GM21786 (cell line): ENCODE data around the gene ITPRIPL2.
A peak's percentile ranks its signal among the peaks of the same experiment; 100 is the strongest.

Experiments
- ATAC-seq: cut with Tn5 transposase; IDR thresholded peaks from one replicate; pipeline ENCODE4 v1.9.1; 2021; ENCODE audit not compliant: unreplicated experiment

ITPRIPL2 gene

GRCh38 chr16:19113577-19114358 lies at the start of gene ITPRIPL2:
ITPRIPL2 (plus strand) TSS chr16:19113964; CDS start chr16:19114462, 498 bp downstream.
- peak; percentile 36 for ATAC-seq

- no peak for ATAC-seq
These were observed 46.8 kb upstream of the ITPRIPL2 start for GRCh38 chr16:19066988-19067348.

GRCh38 chr16:19067349-19068236 lies 46.2 kb upstream of the ITPRIPL2 start, which contains the start of gene COQ7:
COQ7 (plus strand) TSS chr16:19067614; CDS start chr16:19067665, 51 bp downstream.
- ATAC-seq = peak; percentile 89

GRCh38 chr16:19068237-19068815 lies 45.4 kb upstream of the ITPRIPL2 start:
- ATAC-seq = no peak

GRCh38 chr16:19071811-19072777 lies 41.7 kb upstream of the ITPRIPL2 start:
- ATAC-seq = no peak

GRCh38 chr16:19073344-19073743 lies 40.4 kb upstream of the ITPRIPL2 start:
- ATAC-seq = no peak

- no peak for ATAC-seq
These were observed 39.9 kb upstream of the ITPRIPL2 start for GRCh38 chr16:19073863-19074262.

- no peak for ATAC-seq
These were observed 38.3 kb upstream of the ITPRIPL2 start for GRCh38 chr16:19075511-19075910.

GRCh38 chr16:19077879-19078278 lies 35.9 kb upstream of the ITPRIPL2 start:
- no peak for ATAC-seq

GRCh38 chr16:19083670-19084069 lies 30.1 kb upstream of the ITPRIPL2 start:
- no peak for ATAC-seq

- ATAC-seq = no peak
These were observed 29.6 kb upstream of the ITPRIPL2 start for GRCh38 chr16:19084139-19084538.

GRCh38 chr16:19084879-19085278 lies 28.9 kb upstream of the ITPRIPL2 start:
- ATAC-seq = no peak

GRCh38 chr16:19085679-19086200 lies 28.0 kb upstream of the ITPRIPL2 start:
- no peak for ATAC-seq

- peak; percentile 65 for ATAC-seq
These were observed 27.2 kb upstream of the ITPRIPL2 start for GRCh38 chr16:19086322-19087199.

GRCh38 chr16:19088341-19088916 lies 25.3 kb upstream of the ITPRIPL2 start:
- ATAC-seq = no peak

GRCh38 chr16:19089410-19089955 lies 24.3 kb upstream of the ITPRIPL2 start:
- ATAC-seq = no peak

- ATAC-seq = no peak
These were observed 22.8 kb upstream of the ITPRIPL2 start for GRCh38 chr16:19090916-19091315.

- ATAC-seq = no peak
These were observed 20.9 kb upstream of the ITPRIPL2 start for GRCh38 chr16:19092653-19093410.
